Suprapubic skin (tissue), 3 donors: ENCODE results near the gene TMEM178B.

Experiments
- CTCF ChIP-seq, 2 donors: fragments of 200-600 bp in 1 of 2; fragments of 450-650 bp in 1 of 2; sonication (generic) in 1 of 2; IDR thresholded peaks; one replicate each; pipeline ENCODE4 v1.5.1; 2016 to 2019; ENCODE audit warnings: antibody characterized with exemption in 2 of 2, mild to moderate bottlenecking in 1 of 2, moderate library complexity in 1 of 2
- EP300 ChIP-seq: sonication (generic); formaldehyde crosslinking; IDR thresholded peaks from one replicate; pipeline ENCODE4 v1.6.1; 2017; ENCODE audit warnings: antibody characterized with exemption
- POLR2A ChIP-seq, 2 donors: fragments of 450-650 bp; IDR thresholded peaks; one replicate each; pipeline ENCODE4 v1.6.1; 2017; ENCODE audit warnings: antibody characterized with exemption in 2 of 2, mild to moderate bottlenecking in 2 of 2, moderate library complexity in 2 of 2

GRCh38 chr7:141374425-141374824 lies 300.6 kb downstream of the TMEM178B start:
- TF ChIP-seq POLR2A (IDR thresholded peaks at IDR 0.05) (no peak), EP300 (no peak), CTCF (IDR thresholded peaks at IDR 0.05) (no peak)
